ENCODE data around the gene EDNRA.

EDNRA gene

DNA sequence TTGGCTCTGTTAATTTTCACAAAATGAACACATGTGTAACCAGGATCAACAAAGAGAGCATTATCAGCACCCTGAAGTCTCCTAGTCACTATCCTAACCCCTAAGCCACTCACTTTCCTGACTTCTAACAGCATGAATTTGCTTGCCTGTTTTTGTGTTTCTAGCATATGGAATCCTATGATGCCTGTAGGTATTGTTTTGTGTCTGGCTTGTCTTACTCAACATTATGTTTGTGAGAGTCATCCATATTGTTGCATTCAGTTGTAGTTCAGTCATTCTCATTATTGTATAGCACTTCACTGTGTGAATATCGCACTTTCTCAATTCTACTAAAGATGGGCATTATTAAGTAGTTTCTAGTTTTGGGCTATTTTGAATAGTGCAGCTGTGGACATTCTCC lies 15.6 kb downstream of the EDNRA start:
- no peak for DNase-seq (ENCODE audit: low read depth, low spot score)

GRCh38 chr4:147498031-147498660 lies 17.2 kb downstream of the EDNRA start:
- no peak for DNase-seq (ENCODE audit: low read depth, low spot score)

DNA sequence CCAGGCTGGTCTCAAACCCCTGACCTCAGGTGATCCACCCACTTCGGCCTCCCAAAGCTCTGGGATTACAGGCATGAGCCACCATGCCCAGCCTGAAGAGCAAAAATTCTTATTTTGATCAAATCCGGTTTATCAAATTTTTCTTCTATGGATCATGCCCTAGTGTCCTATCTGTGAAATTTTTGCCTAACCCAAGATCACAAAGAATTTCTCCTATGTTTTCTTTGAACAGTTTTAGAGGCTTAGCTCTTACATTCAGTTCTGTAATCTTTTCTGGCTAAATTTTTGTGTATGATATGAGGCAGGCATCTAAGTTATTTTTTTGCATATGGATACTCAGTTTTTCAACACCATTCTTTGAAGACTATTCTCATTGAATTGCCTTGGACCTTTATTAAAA lies 27.4 kb downstream of the EDNRA start:
- DNase-seq (ENCODE audit: low read depth, low spot score), result no peak

- DNase-seq (ENCODE audit: low read depth, low spot score), result no peak
Observed at GRCh38 chr4:147509386-147509785, 28.5 kb downstream of the EDNRA start.

- DNase-seq (ENCODE audit: low read depth, low spot score), result no peak
Observed at GRCh38 chr4:147510962-147511668, 30.2 kb downstream of the EDNRA start.

GRCh38 chr4:147513091-147513490 lies 32.2 kb downstream of the EDNRA start:
- DNase-seq (ENCODE audit: low read depth, low spot score), result no peak

DNA sequence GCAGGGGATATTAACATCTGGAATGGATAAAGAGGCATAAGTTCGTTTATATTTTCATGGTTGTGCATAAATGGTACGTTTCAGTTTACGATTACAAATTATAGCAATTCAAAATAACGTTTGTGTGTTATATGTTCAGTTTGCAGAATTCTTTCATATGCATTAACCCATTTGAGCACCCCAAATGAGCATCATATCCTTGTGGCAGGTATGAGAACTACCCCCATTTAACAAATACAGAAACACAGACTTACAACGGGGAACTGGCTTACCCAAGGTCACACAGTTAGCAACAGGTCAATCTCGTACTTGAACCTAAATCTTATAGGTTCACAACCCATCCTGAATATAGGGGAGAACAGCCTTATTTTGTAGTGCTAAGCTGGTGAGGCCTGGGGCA lies 33.1 kb downstream of the EDNRA start:
- DNase-seq (ENCODE audit: low read depth, low spot score), result no peak

- no peak for DNase-seq (ENCODE audit: low read depth, low spot score)
Observed at GRCh38 chr4:147515220-147515936, 34.5 kb downstream of the EDNRA start.

GRCh38 chr4:147516133-147516532 lies 35.2 kb downstream of the EDNRA start:
- no peak for DNase-seq (ENCODE audit: low read depth, low spot score)

- no peak for DNase-seq (ENCODE audit: low read depth, low spot score)
Observed at GRCh38 chr4:147518086-147518485, 37.2 kb downstream of the EDNRA start.

DNA sequence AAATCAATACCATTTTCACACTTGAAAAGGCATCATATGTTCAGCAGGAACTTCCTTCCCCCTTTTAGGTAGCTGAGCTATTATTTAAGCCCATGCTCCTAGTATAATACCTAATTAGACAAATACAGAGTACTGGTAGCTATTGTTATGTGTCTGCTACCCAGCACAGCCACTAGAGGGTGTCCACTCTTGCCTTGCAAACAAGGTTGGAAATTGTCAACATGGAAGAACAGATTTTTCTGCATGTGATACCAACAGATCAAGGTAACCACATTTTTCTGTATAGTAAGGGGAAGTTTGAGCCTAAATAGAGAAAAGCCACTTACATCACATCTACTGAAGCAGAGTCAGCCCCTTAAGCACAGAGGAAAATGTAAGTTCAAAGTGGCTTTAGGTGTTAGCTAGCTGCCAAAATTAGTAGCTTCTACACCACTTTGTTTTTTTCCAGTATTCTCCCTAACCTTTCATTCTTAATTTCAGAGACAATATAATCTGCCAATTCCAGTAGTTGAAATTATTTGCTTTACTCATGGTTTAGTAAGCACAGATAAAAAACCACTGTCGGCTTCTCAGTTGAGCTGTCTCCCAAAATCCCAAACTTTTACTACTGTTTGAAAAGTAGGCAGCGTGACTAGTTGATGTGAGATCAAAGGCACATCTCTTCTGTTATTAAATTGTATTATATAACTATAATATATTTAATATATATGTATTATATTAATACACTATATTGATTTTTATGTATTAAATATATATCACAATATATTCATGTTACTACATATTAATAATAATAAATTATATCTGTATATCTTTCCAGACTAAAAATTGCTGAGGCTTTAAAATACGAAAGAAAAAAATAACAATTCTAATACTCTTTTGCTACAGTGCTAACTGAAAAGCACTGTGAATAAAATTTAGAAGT lies 38.2 kb downstream of the EDNRA start:
- no peak for DNase-seq (ENCODE audit: low read depth, low spot score)

GRCh38 chr4:147524601-147525000 lies 43.7 kb downstream of the EDNRA start:
- DNase-seq (ENCODE audit: low read depth, low spot score), result no peak

DNA sequence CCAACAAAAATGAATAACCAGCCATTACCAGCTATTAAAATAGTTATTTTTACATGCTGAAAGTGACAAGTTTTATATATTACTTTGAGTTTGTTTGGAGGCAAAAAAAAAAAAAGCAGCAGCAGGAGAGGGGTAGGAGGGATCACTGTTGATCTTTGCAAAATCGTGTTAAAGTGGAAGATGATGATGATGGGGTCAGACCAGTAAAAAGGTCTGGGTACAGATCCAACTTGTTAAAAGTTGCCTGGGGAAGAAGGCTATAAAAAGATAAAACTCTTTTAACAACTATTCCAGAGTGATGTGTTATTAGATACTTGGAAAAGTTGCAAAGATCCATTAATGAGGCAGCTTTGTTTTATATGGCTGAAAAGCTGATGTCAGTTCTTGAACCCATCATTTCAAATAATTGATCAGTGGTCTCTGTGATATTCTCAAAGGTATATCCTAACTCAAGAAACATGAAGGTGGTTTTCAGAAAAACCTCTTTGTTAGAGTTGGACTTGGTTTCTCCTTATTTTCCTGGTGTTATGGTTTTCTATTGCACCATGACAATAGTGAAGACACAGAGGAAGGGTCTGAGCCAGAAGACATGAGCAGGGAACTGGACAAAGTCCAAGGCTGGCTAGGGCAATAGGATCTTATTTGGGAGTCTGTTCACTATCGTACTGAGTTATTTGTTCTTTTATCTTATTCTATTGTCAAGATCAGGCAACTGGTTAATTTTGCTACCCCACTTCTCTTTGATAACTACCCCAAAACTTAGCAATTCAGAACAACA lies 44.8 kb downstream of the EDNRA start:
- DNase-seq (ENCODE audit: low read depth, low spot score), result no peak

DNA sequence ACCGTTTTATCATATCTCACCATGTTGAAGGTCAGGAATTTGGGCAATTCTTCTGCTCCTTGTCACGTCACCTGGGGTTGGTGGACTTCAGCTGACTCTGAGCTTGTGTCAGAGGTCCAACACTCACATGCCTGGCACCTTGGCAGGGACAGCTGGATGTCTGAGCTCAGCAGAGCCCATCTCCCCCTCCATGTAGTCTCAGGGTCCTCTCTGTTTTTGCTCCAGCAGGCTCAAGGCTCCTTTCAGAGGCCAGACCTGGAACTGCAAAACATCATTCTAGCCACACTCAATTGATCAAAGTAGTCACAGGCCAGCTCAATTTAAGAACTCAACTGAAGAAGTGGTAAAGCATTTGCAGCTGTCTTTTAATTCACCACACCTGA lies 45.4 kb downstream of the EDNRA start:
- DNase-seq (ENCODE audit: low read depth, low spot score), result no peak

DNA sequence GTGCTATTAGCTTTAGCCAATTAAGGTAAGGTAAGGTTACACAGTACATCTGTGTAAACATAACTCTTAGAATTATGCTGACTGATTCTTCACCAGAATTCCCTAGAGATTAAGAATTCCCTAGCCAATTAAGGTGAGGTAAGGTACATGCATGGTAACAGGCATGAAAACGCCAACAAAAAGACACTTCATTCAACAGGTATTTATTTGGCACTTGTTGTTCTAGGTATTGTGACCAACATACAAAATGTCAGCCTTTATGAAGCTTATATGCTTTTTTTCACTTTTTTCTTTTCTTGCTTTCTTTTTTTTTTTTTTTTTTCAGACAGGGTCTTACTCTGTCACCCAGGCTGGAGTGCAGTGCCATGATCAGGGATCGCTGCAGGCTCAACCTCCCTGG lies 47.2 kb downstream of the EDNRA start:
- no peak for DNase-seq (ENCODE audit: low read depth, low spot score)

DNA sequence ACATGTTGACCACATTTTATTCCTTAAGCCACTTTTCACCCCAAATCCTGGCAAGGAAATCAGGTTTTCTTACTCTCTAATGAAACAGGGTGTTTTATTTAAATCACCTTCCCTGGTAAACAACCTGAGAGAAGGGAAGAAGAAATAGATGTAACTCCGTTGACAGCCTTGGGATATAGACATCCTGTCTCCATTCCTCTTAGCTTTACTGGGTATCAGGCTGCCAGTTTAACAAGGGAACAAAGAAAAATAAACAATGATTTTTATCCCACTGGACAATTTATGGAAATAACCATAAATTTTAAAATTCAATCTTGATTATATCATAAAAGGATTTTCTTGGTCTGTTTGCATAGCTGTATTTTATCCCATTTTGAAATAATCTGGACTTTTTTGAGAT lies 49.2 kb downstream of the EDNRA start:
- no peak for DNase-seq (ENCODE audit: low read depth, low spot score)

DNA sequence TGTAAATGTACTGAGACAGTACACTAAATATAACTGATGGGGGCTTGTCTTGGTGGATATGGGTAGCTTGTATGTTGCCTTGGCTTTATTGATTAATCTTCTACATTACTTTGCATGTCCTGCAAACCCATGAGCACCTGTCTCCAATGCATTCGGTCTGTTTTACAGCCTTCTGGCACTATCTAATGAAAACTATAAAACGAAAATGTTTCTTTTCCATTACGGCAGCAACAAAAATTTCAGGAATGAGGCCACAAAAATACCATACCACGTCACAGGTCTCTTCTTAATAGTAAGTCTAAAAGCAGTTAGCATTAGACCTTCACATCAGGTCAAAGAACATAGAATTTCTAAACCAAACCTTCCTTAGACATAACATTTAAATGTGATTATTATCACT lies 49.8 kb downstream of the EDNRA start:
- no peak for DNase-seq (ENCODE audit: low read depth, low spot score)

GRCh38 chr4:147532896-147533295 lies 52.0 kb downstream of the EDNRA start:
- no peak for DNase-seq (ENCODE audit: low read depth, low spot score)

DNA sequence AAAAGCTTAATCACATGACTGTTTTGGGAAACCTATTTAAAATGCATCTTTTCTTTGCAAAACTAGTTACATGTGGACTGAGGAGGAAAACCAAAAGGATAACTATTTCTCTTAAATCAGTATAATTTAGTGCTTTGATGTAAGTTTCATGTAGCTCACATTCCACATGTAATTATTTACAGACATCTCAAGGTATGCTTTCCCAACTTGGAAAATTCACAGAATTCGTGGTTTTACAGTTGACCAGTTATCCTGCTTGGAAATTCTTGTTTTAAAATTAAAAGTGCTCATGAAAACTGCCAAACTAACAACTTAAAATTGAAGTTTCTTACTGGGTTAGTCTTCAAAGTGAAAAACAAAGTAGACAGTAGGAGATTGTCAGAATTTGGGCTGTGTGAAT lies 52.4 kb downstream of the EDNRA start:
- no peak for DNase-seq (ENCODE audit: low read depth, low spot score)

DNA sequence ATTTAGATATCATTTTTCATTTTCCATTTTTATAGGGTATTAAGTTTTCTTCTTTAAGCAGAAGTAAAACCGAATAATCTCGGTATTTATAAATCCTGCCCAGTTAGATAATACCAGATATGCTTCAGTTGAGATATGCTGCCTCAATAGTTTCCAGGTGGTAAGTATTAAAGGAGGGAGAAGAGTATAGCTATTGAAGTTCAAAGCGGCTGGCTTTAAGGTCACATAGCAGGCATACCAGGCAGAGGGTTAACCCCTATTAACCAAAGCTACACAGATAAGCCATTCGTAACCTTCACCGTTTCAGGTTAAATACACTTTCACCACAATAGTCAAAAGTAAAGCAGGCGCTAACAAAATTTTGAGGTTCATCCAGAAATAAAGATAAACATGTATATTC lies 54.2 kb downstream of the EDNRA start:
- DNase-seq (ENCODE audit: low read depth, low spot score), result no peak

DNA sequence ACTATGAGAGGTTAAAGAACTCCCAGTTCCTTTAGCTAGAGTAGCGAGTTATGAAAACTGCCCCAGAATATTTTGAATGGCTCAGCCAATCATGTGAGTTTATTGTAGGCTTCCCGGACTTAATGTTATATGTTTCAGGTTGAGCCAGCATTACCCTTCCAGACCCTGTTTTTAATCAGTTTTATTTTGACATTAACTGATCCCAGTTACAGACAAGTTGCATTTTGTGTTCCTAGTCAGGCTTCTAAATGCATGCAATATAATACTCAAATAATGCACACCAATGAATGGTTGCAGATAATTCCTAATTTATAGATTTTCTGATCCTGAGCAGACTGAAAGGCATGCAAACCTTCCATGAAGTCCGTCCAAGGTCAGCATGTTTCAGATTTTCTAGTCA lies 57.8 kb downstream of the EDNRA start:
- no peak for DNase-seq (ENCODE audit: low read depth, low spot score)
